Measurements from ENCODE around the gene LRRC8E. TPM values are rescaled to one million over a fixed set of nuclear protein-coding genes. Genes with fewer than 3 reads are reported as not detected.
A peak's percentile ranks its signal among the peaks of the same experiment; 100 is the strongest.

LRRC8E gene
- total RNA-seq, 2 donors from 2014 or later: not detected

DNA sequence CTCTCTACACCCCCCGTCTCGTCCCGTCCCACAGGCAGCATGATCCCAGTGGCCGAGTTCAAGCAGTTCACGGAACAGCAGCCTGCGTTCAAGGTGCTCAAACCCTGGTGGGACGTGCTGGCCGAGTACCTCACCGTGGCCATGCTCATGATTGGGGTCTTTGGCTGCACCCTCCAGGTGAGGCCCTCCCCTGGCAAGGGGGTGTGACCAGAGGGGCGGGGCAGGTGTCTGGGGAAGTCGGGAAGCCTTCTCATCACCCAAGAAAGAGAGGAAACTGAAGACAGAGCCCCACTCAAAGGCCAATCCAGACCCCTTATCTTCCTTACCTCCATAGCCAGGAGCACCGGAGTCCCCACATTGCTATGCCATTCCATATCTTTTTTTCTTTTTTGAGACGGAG, 7.3 kb downstream of the LRRC8E start:
- ATAC-seq (replicated peaks in 1 of 2): no peak
- Mint-ChIP-seq H3K27ac (no peak overlapping the region), H3K27me3 (ENCODE audit: low read depth) (peaks cover 5% of the 10 kb centered on the region), H3K4me3 (no peak overlapping the region), H3K4me1 (ENCODE audit: low read depth) (peaks cover 4% of the 10 kb centered on the region), H3K9me3 (no peaks in the 10 kb centered on the region), H3K36me3 (ENCODE audit: insufficient read depth in 2 of 2) (no peaks in the 10 kb centered on the region)
- DNase-seq: no peak

DNA sequence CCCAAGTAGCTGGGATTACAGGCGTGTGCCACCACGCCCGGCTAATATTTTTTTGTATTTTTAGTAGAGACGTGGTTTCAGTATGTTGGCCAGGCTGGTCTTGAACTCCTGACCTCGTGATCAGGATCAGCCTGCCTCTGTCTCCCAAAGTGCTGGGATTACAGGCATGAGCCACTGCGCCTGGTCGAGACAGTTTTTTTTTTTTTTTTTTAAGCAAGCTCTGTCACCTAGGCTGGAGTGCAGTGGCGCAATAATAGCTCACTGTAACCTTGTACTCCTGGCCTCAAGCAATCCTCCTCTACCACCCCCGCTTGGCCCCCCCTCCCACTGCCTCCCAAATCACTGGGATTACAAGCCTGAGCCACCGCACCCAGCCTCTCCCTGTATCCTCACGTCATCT, 9.0 kb downstream of the LRRC8E start:
- no peak overlapping the region for H3K4me3 Mint-ChIP-seq
- H3K27me3 Mint-ChIP-seq (ENCODE audit: low read depth): peaks cover 5% of the 10 kb centered on the region
- H3K9me3 Mint-ChIP-seq: no peaks in the 10 kb centered on the region
- no peak overlapping the region for H3K27ac Mint-ChIP-seq
- no peak for ATAC-seq (replicated peaks in 1 of 2)
- no peaks in the 10 kb centered on the region for H3K36me3 Mint-ChIP-seq (ENCODE audit: insufficient read depth in 2 of 2)
- DNase-seq: no peak
- H3K4me1 Mint-ChIP-seq (ENCODE audit: low read depth): peaks cover 8% of the 10 kb centered on the region

- Mint-ChIP-seq H3K27me3 (ENCODE audit: low read depth) (peaks cover 4% of the 10 kb centered on the region), H3K4me1 (ENCODE audit: low read depth) (peaks cover 17% of the 10 kb centered on the region), H3K27ac (no peak overlapping the region), H3K4me3 (no peak overlapping the region), H3K36me3 (ENCODE audit: insufficient read depth in 2 of 2) (peaks cover 0 to 2% of the 10 kb centered on the region in 2 donors), H3K9me3 (no peaks in the 10 kb centered on the region)
- DNase-seq (no peak), ATAC-seq (replicated peaks in 1 of 2) (no peak)
These were observed 10.7 kb downstream of the LRRC8E start for GRCh38 chr19:7898967-7899366.

DNA sequence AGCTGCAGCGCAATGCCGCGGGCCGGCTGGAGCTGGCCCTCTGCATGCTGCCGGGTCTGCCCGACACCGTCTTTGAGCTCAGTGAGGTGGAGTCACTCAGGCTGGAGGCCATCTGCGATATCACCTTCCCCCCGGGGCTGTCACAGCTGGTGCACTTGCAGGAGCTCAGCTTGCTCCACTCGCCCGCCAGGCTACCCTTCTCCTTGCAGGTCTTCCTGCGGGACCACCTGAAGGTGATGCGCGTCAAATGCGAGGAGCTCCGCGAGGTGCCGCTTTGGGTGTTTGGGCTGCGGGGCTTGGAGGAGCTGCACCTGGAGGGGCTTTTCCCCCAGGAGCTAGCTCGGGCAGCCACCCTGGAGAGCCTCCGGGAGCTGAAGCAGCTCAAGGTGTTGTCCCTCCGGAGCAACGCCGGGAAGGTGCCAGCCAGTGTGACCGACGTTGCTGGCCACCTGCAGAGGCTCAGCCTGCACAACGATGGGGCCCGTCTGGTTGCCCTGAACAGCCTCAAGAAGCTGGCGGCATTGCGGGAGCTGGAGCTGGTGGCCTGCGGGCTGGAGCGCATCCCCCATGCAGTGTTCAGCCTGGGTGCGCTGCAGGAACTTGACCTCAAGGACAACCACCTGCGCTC, 11.6 kb downstream of the LRRC8E start:
- Mint-ChIP-seq H3K4me1 (ENCODE audit: low read depth) (peaks cover 20% of the 10 kb centered on the region), H3K27ac (no peak overlapping the region), H3K36me3 (ENCODE audit: insufficient read depth in 2 of 2) (peaks cover 0 to 6% of the 10 kb centered on the region in 2 donors), H3K4me3 (no peak overlapping the region), H3K9me3 (no peaks in the 10 kb centered on the region), H3K27me3 (ENCODE audit: low read depth) (no peaks in the 10 kb centered on the region)
- ATAC-seq (replicated peaks in 1 of 2): no peak
- no peak for DNase-seq

DNA sequence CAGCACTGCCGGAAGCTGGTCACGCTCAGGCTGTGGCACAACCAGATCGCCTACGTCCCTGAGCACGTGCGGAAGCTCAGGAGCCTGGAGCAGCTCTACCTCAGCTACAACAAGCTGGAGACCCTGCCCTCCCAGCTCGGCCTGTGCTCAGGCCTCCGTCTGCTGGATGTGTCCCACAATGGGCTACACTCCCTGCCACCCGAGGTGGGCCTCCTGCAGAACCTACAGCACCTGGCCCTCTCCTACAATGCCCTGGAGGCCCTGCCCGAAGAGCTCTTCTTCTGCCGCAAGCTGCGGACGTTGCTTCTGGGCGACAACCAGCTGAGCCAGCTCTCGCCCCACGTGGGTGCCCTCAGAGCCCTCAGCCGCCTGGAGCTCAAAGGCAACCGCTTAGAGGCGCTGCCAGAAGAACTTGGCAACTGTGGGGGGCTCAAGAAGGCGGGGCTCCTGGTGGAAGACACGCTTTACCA, 12.1 kb downstream of the LRRC8E start:
- H3K4me1 Mint-ChIP-seq (ENCODE audit: low read depth): peaks cover 26% of the 10 kb centered on the region
- no peak overlapping the region for H3K27ac Mint-ChIP-seq
- no peaks in the 10 kb centered on the region for H3K9me3 Mint-ChIP-seq
- H3K27me3 Mint-ChIP-seq (ENCODE audit: low read depth): no peaks in the 10 kb centered on the region
- H3K36me3 Mint-ChIP-seq (ENCODE audit: insufficient read depth in 2 of 2): peaks cover 0 to 9% of the 10 kb centered on the region in 2 donors
- no peak overlapping the region for H3K4me3 Mint-ChIP-seq
- DNase-seq (no peak), ATAC-seq (replicated peaks in 1 of 2) (no peak)

DNA sequence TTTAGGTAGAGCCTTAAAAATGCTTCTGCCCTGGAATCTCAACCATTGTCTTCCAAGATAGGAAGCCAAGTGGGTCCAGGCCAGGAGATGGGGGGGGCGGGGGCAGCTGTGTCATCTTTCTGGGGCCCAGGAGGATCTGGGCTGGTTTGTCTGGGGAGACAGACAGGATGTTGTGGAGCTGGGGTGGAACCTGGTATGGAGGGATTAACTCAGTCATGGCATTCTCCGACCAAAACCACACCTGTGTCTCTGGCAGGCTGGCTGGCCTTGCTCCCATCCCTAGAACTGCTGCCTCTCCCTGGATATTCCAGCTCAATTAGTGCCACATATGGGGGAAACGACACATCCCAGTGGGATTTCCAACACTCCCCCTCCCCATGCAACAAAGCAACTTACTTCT, 12.6 kb downstream of the LRRC8E start:
- no peak for ATAC-seq (replicated peaks in 1 of 2)
- Mint-ChIP-seq H3K9me3 (no peaks in the 10 kb centered on the region), H3K4me1 (ENCODE audit: low read depth) (peaks cover 31% of the 10 kb centered on the region), H3K27me3 (ENCODE audit: low read depth) (no peaks in the 10 kb centered on the region), H3K4me3 (no peak overlapping the region), H3K36me3 (ENCODE audit: insufficient read depth in 2 of 2) (peaks cover 0 to 11% of the 10 kb centered on the region in 2 donors), H3K27ac (no peak overlapping the region)
- DNase-seq: no peak

- H3K27me3 Mint-ChIP-seq (ENCODE audit: low read depth): no peaks in the 10 kb centered on the region
- no peak overlapping the region for H3K27ac Mint-ChIP-seq
- ATAC-seq (replicated peaks in 1 of 2) (no peak), DNase-seq (no peak)
- H3K9me3 Mint-ChIP-seq: no peaks in the 10 kb centered on the region
- H3K36me3 Mint-ChIP-seq (ENCODE audit: insufficient read depth in 2 of 2): peaks cover 0 to 11% of the 10 kb centered on the region in 2 donors
- peaks cover 35% of the 10 kb centered on the region for H3K4me1 Mint-ChIP-seq (ENCODE audit: low read depth)
- no peak overlapping the region for H3K4me3 Mint-ChIP-seq
These were observed 13.0 kb downstream of the LRRC8E start for GRCh38 chr19:7901337-7901736.

DNA sequence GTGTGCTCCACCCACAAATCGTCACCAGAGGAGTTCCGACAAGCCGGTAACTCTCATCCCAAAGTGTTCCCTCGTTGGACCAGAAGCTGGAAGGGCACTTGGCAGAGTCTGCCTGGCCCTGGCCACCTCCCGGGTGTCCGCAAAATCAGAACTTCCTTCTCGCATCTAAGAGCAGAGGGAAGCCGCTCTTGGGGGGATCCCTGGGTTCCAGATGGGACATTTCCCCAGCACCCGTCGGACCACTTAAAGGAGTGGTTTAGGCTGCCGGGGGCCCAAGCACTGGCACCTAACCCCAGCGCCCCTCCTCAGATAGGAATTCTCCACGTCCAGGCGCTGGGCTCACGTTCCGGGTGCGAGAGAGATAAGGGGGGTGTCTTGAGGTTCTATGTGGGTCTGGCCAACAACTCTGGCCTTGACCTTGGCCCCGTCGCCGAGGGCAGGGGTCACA, 14.5 kb downstream of the LRRC8E start:
- peaks cover 43% of the 10 kb centered on the region for H3K4me1 Mint-ChIP-seq (ENCODE audit: low read depth)
- H3K9me3 Mint-ChIP-seq: no peaks in the 10 kb centered on the region
- no peak for DNase-seq
- peak overlapping the region; percentile 96 for H3K27ac Mint-ChIP-seq
- ATAC-seq (replicated peaks in 1 of 2): no peak
- peak overlapping the region; percentile 92 to 93 for H3K4me3 Mint-ChIP-seq
- H3K36me3 Mint-ChIP-seq (ENCODE audit: insufficient read depth in 2 of 2): peaks cover 0 to 11% of the 10 kb centered on the region in 2 donors
- H3K27me3 Mint-ChIP-seq (ENCODE audit: low read depth): no peaks in the 10 kb centered on the region

GRCh38 chr19:7903244-7904073, 15.1 kb downstream of the LRRC8E start, which contains the start of gene MAP2K7:
Gene MAP2K7, plus strand, starts transcription at chr19:7903877. Its CDS starts 68 bp downstream, at chr19:7903945.
- H3K4me1 Mint-ChIP-seq (ENCODE audit: low read depth): peaks cover 43% of the 10 kb centered on the region
- ATAC-seq (replicated peaks in 1 of 2): peak; percentile 79 to 82
- H3K4me3 Mint-ChIP-seq: peak within 1 kb of the TSS; percentile 92 to 96
- no peaks in the 10 kb centered on the region for H3K27me3 Mint-ChIP-seq (ENCODE audit: low read depth)
- peak; percentile 100 for DNase-seq
- H3K36me3 Mint-ChIP-seq (ENCODE audit: insufficient read depth in 2 of 2): peaks cover 0 to 11% of the 10 kb centered on the region in 2 donors
- H3K27ac Mint-ChIP-seq: peak within 1 kb of the TSS; percentile 96
- H3K9me3 Mint-ChIP-seq: no peaks in the 10 kb centered on the region

GRCh38 chr19:7904074-7905020, 16.0 kb downstream of the LRRC8E start:
- peak overlapping the region; percentile 96 for H3K27ac Mint-ChIP-seq
- H3K4me3 Mint-ChIP-seq: peak overlapping the region; percentile 92 to 96
- ATAC-seq (replicated peaks in 1 of 2) (peak; percentile 59 to 61), DNase-seq (peak; percentile 73 to 74)
- H3K4me1 Mint-ChIP-seq (ENCODE audit: low read depth): peaks cover 43% of the 10 kb centered on the region
- H3K36me3 Mint-ChIP-seq (ENCODE audit: insufficient read depth in 2 of 2): peaks cover 0 to 11% of the 10 kb centered on the region in 2 donors
- no peaks in the 10 kb centered on the region for H3K9me3 Mint-ChIP-seq
- H3K27me3 Mint-ChIP-seq (ENCODE audit: low read depth): no peaks in the 10 kb centered on the region

DNA sequence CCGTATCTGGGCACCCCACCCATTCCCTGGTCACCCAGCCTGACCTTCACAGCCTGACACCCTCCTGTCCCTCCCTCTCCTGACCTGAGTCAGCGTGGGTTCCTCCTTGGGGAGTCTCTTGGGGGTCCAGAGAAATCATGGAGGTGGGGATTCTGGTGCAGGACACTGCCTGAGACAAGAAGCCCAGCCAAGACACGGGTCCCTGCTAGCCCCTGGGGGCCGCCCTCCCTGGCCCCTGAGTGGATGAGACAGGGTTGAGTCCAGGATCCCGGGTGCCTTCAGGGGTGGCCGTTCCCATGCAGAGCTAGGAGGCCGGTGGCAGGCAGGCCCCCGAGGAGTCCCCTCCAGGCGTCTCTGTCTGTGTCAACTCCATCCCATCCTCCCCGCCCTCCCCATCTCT, 17.0 kb downstream of the LRRC8E start:
- no peaks in the 10 kb centered on the region for H3K9me3 Mint-ChIP-seq
- ATAC-seq (replicated peaks in 1 of 2): no peak
- peak overlapping the region; percentile 96 for H3K27ac Mint-ChIP-seq
- peaks cover 43% of the 10 kb centered on the region for H3K4me1 Mint-ChIP-seq (ENCODE audit: low read depth)
- no peak for DNase-seq
- no peaks in the 10 kb centered on the region for H3K27me3 Mint-ChIP-seq (ENCODE audit: low read depth)
- H3K36me3 Mint-ChIP-seq (ENCODE audit: insufficient read depth in 2 of 2): peaks cover 0 to 11% of the 10 kb centered on the region in 2 donors
- peak overlapping the region; percentile 92 to 96 for H3K4me3 Mint-ChIP-seq

- DNase-seq (no peak), ATAC-seq (replicated peaks in 1 of 2) (no peak)
- H3K27ac Mint-ChIP-seq: peak overlapping the region; percentile 23
- H3K4me3 Mint-ChIP-seq: peak overlapping the region; percentile 73 to 96
- peaks cover 5 to 11% of the 10 kb centered on the region in 2 donors for H3K36me3 Mint-ChIP-seq (ENCODE audit: insufficient read depth in 2 of 2)
- peaks cover 43% of the 10 kb centered on the region for H3K4me1 Mint-ChIP-seq (ENCODE audit: low read depth)
- no peaks in the 10 kb centered on the region for H3K27me3 Mint-ChIP-seq (ENCODE audit: low read depth)
- H3K9me3 Mint-ChIP-seq: no peaks in the 10 kb centered on the region
These were observed 17.5 kb downstream of the LRRC8E start for GRCh38 chr19:7905859-7906258.

Data from activated T-cell treated with anti-CD3 and anti-CD28 coated beads, Interleukin-2, amount 50 U/mL, for 72 hours (primary cell).